ENCODE data around the gene ANKHD1.

- TF ChIP-seq CTCF (IDR thresholded peaks at IDR 0.05): no peak
- no peak for TF ChIP-seq POLR2AphosphoS5 (IDR thresholded peaks at IDR 0.05)
- TF ChIP-seq POLR2A (IDR thresholded peaks at IDR 0.05): no peak
Measured at GRCh38 chr5:140567136-140567818, 165.6 kb downstream of the ANKHD1 start.

All from breast epithelium (tissue), 3 donors.